AG04450 (cell line): Measurements from ENCODE around the gene STN1. TPM values are rescaled to one million over a fixed set of nuclear protein-coding genes. Genes with fewer than 3 reads are reported as not detected.
A peak's percentile ranks its signal among the peaks of the same experiment; 100 is the strongest.

Experiments used
- CTCF ChIA-PET: fragments of 300-600, 350-600 bp; formaldehyde crosslinking; extraction: SDS; loops from one replicate; lab custom pipeline; 2022; ENCODE audit warnings: antibody characterized with exemption, inconsistent platforms; lab: Charles Lee
- POLR2A ChIA-PET: fragments of 350-600 bp; formaldehyde crosslinking; extraction: SDS; loops from one replicate; lab custom pipeline; 2021; ENCODE audit warnings: antibody characterized with exemption, inconsistent platforms; lab: Yijun Ruan, JAX
- DNase-seq: peaks from one replicate; pipeline ENCODE4 v3.0.0-alpha.2; 2011; ENCODE audit warnings: low read depth, low spot score
- H3K27ac ChIP-seq: one replicate; pipeline ENCODE4 v1.5.1; 2012; ENCODE audit warnings: low read depth, low read length, control low read depth
- H3K27me3 ChIP-seq: one replicate; pipeline ENCODE4 v1.6.0; 2012; ENCODE audit warnings: low read length; ENCODE audit not compliant: control insufficient read depth, insufficient read depth
- H3K4me3 ChIP-seq: 2 replicates; pipeline ENCODE4 v1.5.1; 2011; ENCODE audit warnings: mild to moderate bottlenecking, low read depth, low read length, control low read depth
- H3K9me3 ChIP-seq: 2 replicates; pipeline ENCODE4 v1.5.1; 2012; ENCODE audit warnings: low read length; ENCODE audit not compliant: control insufficient read depth, insufficient read depth
- polyA plus RNA-seq: library from polyadenylated mRNA; depleted of rRNA; stranded (reverse); fragments of >200 nt; gene quantifications from 2 replicates; pipeline ENCODE4 v1.2.3, GENCODE V29; 2011
- TF ChIP-seq, protein P1 (sequence below): IDR thresholded peaks from 2 replicates; pipeline ENCODE4 v1.5.1; 2011; ENCODE audit warnings: low read depth, low read length, control low read depth, inconsistent platforms

Gene STN1
- polyA plus RNA-seq, 1 experiment, result 19.0 TPM

- Histone ChIP-seq H3K4me3 (no peak overlapping the region), H3K9me3 (no peaks in the 10 kb centered on the region; the same call in 1 of the 2 replicates), H3K27me3 (no peaks in the 10 kb centered on the region), H3K27ac (no peak overlapping the region)
- POLR2A ChIA-PET, result no interaction called here
- CTCF ChIA-PET, result interaction anchor here (0.6 to 1.8 kb wide), 13 partner anchors 10 to 172 kb away, joined by 3 to 48 read pairs (median 4); no protein-coding TSS in a partner anchor
- DNase-seq, result no peak
- TF ChIP-seq, protein P1, sequence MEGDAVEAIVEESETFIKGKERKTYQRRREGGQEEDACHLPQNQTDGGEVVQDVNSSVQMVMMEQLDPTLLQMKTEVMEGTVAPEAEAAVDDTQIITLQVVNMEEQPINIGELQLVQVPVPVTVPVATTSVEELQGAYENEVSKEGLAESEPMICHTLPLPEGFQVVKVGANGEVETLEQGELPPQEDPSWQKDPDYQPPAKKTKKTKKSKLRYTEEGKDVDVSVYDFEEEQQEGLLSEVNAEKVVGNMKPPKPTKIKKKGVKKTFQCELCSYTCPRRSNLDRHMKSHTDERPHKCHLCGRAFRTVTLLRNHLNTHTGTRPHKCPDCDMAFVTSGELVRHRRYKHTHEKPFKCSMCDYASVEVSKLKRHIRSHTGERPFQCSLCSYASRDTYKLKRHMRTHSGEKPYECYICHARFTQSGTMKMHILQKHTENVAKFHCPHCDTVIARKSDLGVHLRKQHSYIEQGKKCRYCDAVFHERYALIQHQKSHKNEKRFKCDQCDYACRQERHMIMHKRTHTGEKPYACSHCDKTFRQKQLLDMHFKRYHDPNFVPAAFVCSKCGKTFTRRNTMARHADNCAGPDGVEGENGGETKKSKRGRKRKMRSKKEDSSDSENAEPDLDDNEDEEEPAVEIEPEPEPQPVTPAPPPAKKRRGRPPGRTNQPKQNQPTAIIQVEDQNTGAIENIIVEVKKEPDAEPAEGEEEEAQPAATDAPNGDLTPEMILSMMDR, result no peak
Observed at GRCh38 chr10:103858360-103858759, 59.6 kb downstream of the STN1 start.

- DNase-seq, result no peak
- Histone ChIP-seq H3K27ac (no peak overlapping the region), H3K4me3 (no peak overlapping the region), H3K9me3 (no peaks in the 10 kb centered on the region; the same call in 1 of the 2 replicates), H3K27me3 (no peaks in the 10 kb centered on the region)
- POLR2A ChIA-PET, result interaction anchor here (1.0 to 1.1 kb wide), 2 partner anchors 84 to 119 kb away, joined by 3 read pairs; no protein-coding TSS in a partner anchor
- TF ChIP-seq, protein P1, result no peak
- CTCF ChIA-PET, result interaction anchor here (0.6 to 6.1 kb wide), 4 partner anchors 17 to 144 kb away, joined by 3 to 70 read pairs (median 4); no protein-coding TSS in a partner anchor
Observed at GRCh38 chr10:103856797-103857170, 61.2 kb downstream of the STN1 start.

GRCh38 chr10:103855852-103856796, 61.9 kb downstream of the STN1 start:
- no peak overlapping the region for H3K27ac ChIP-seq
- peak overlapping the region; percentile 75 for H3K4me3 ChIP-seq
- no peaks in the 10 kb centered on the region for H3K27me3 ChIP-seq
- DNase-seq, result no peak
- ChIA-PET CTCF (interaction anchor here (1.0 to 6.1 kb wide), 5 partner anchors 18 to 147 kb away, joined by 3 to 70 read pairs (median 4); no protein-coding TSS in a partner anchor), POLR2A (interaction anchor here (0.8 to 1.1 kb wide), 3 partner anchors 83 to 143 kb away, joined by 3 to 6 read pairs (median 3); no protein-coding TSS in a partner anchor)
- H3K9me3 ChIP-seq, result no peaks in the 10 kb centered on the region; the same call in 1 of the 2 replicates
- TF ChIP-seq, protein P1, result no peak

DNA sequence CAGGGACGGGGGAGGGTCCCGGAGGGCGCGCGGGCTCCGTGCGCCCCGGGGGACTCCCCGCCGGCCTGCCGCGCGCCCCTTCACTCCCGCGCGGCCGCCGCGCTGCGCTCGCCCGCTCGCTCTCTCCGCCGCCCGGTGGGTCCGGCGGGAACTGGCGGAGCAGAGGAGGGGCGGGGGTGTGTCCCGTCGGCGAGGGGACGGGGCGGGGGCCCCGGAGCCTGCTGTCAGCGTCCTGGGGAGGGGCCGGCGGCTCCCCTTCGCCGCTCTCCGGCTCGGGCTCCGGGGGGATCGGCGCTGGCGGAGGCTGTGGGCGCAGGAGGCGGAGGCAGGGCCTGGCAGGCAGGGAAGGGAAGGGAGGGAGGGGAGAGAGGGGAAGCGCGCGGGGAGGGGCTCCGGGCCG, 62.6 kb downstream of the STN1 start, which contains the start of gene SH3PXD2A:
TSS of gene SH3PXD2A (minus strand) at position 153 of the 400 bp plus-strand sequence. CDS start 310 bp downstream, outside the sequence.
- Histone ChIP-seq H3K27me3 (no peaks in the 10 kb centered on the region), H3K27ac (peak within 1 kb of the TSS; percentile 61), H3K9me3 (no peaks in the 10 kb centered on the region; the same call in 1 of the 2 replicates), H3K4me3 (peak within 1 kb of the TSS; percentile 75)
- CTCF ChIA-PET, result interaction anchor here (1.4 to 6.1 kb wide), 4 partner anchors 115 to 146 kb away, joined by 4 to 70 read pairs (median 4); no protein-coding TSS in a partner anchor
- POLR2A ChIA-PET, result interaction anchor here (0.9 kb wide), 1 partner anchor 83 kb away, joined by 3 read pairs; no protein-coding TSS in a partner anchor
- TF ChIP-seq, protein P1, result no peak; the same call in 1 of the 2 replicates
- no peak for DNase-seq
